ENCODE data around the gene CRB2.
A peak's percentile ranks its signal among the peaks of the same experiment; 100 is the strongest.

Gene CRB2

DNA sequence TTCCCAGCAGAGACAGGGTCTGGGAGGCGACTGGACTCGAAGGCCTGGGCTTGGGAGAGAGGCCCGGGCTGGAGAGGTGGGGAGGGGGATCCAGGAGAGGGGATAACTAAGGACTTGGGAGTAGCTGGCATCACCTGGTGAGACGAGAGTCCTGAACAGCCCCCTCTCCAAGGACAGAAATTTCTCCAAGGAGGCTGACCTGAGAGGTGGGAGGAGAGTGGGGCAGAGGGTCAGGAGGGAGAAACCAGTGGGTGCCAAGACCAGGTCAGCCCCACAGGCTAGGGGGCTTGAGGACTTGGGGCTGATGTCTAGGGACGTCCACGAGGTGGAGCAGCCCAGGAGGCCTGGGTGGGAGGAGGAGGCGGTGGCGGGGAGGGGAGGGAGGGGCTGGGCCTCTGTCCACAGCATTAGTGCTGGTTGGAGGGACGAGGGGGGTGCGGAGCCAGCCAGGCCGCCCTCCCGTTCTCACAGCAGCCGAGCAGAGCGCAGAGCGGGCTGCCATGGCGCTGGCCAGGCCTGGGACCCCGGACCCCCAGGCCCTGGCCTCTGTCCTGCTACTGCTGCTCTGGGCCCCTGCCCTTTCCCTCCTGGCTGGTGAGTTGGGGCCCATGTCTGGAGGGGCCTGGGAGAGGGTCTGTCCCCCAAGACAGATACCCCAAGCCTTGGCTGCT, at the start of gene CRB2:
Gene CRB2, plus strand, starts transcription at position 437 of the 671 bp plus-strand sequence. Its CDS starts 64 bp downstream, at position 501.
- DNase-seq, result no peak

DNA sequence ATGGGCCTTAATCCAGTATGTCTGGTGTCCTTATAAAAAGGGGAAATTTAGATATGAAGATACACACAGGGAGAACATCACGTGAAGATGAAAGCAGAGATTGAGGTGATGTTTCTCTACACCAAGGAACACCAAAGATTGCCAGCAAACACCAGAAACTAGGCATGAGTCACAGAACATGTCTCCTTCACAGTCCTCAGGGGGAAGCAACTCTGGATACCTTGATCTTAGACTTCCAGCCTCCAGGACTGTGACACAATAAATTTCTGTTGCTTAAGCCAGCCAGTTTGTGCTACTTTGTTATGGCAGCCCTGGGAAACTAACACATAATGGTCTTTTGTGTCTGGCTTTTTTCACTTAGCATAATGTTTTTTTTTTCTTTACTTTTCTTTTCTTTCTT, 46.4 kb upstream of the CRB2 start:
- DNase-seq, result no peak

DNA sequence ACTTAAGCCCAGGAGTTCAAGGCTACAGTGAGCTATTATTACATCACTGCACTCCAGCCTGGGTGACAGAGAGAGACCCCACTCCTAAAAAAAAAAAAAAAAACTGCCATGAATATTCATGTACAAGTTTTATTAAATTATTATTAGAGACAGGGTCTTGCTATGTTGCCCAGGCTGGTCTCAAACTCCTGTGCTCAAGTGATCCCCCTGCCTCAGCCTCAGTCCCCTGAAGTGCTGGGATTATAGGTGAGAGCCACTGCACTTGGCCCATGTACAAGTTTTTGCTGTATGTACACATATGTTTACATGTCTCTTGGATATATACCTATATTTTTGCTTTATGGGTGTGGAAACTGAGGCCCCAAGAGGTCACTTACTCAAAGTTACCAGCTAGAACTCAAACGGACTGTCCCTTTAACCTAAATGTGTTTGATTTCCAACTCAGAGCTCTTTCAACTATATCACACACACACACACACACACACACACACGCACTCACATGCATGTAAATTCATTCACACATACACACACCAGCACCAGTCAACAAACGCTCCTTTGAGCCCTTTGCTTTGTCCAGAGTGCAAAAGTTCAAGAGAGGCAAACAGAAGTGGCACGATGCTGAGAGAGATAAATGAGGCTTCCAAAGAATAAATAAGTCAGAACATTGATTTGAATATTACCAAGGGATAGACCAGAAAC, 45.3 kb upstream of the CRB2 start:
- DNase-seq, result no peak

DNA sequence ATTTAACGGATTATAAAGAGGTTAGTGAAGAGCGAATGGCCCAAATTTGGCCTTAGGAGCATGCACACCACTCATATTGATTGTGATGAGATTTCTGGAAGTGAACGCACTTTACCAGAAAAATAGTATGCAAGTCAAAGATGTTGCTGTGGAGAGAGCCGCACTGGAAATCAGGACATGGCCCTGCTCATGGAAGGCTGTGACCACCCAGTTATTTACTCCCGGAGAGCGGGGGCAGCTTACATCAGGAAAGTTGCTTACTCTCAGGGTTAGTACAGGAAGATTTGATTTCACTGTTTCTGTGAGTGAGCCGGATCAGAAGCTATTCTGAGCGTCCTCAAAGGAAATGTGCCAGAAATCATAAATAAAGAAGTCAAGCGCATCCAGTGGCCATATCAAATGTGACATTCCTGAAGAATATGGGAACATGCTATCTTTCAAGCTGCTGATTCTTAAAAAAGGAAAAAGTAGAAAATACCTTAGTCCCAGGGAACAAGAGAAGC, 44.7 kb upstream of the CRB2 start:
- no peak for DNase-seq

DNA sequence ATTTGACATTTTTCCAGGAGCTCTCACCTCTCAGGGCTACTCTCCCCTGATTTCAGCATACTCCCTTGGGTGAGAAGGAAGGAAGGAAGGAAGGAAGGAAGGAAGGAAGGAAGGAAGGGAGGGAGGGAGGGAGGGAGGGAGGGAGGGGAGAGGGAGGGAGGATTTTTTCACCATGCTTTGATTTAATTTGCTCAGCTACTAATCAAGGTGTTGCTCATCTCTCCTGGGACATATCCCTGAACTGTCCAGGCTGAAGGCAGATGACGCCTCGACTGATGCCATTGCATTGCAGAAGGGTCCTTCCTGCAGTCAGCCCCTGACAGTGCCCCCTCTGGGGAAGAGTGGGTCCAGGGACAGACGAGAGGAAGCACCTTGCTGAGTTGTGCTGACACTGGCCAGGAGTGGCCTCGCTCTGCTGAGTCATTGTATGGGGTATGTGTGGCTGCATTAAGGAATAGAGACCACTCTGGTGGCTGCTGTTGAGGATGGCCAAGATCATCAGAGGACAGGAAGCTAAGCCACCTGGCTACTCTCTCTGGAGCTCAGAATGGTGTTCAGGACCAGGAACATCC, 43.6 kb upstream of the CRB2 start:
- no peak for DNase-seq

DNA sequence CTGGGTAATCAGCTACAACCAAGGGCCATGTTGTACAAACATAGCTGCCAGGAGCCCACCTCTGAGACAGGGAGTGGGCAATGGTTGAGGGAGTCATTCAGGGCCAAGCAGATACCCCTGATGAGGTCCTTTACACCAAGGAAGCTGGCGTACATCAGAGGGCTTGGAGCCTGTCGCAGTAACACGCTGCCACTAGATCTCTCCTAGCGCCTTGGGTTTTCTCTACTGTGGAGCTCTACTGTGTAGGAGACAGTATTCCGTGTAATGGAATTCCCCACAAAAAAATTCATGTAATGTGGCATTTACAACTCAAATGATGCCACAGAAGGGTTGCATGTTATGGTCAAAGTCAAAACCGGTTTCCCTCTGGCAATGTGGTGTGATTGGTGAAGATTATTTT, 41.4 kb upstream of the CRB2 start:
- DNase-seq, result no peak

DNA sequence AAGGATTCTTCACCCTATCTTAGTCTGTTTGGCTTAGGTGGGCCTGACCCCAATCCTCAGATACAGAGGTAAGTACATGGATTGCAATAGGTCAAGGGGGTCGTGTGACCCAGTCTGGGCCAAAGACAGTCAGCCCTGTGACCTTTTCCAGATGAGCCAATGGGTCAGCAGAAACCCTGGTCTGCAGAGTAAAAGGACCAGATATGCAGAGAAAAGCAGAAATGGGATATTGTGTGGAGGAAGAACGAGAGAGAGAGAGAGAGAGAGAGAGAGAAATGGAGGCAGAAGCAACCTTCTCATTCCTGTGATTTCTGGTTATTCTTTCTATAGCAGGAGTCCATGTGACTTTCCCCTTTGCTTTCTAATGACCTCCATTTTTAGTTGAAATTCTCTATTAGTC, 40.4 kb upstream of the CRB2 start:
- DNase-seq, result no peak

DNA sequence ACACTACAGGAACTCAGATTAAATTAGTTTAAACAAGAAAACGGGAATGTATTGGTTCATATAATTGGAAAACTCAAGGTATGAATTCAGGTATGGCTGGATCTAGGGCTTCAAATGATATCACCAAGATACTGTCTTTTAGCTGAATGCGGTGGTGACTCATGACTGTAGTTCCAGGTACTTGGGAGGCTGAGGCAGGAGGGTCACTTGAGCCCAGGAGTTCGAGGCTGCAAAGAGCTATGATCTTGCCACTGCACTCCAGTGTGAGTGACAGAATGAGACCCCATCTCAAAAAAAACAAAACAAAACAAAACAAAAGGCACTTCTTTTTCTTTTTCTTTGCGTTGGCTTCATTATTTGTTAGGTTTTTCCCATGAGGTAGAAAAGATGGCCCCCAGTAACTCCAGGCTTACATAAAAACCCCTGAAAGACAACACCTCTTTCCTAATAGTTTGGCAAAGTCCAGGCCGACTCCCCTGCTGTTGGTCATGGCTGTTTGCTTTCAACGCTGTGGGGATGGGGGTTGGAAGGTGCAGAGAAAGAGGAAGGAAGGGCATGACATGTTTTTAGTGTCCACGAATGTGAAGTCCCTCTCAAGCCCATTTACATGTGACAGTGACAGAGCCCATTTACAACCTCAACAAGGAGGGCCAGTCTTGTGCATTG, 39.8 kb upstream of the CRB2 start:
- DNase-seq, result peak in 1 of 2 donors; percentile 53

DNA sequence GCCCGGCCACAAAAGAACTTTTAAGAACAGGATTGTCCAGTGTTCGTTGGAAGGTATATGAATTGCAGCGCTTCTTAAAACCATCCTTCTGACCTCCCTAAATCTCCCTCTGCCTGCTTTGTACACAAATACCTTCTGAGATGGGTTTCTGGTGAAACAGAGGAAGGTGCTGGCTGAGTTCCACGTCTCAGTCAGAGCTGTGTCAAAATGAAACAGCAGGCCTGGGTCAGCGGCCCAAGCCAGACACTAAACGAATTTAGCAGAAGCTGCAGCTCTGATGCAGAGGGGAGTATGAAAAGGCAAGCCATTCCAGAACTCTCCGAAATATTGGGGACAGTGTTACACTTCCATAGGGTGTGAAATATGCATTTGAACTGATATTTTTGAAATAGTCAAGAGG, 37.8 kb upstream of the CRB2 start:
- DNase-seq, result no peak

DNA sequence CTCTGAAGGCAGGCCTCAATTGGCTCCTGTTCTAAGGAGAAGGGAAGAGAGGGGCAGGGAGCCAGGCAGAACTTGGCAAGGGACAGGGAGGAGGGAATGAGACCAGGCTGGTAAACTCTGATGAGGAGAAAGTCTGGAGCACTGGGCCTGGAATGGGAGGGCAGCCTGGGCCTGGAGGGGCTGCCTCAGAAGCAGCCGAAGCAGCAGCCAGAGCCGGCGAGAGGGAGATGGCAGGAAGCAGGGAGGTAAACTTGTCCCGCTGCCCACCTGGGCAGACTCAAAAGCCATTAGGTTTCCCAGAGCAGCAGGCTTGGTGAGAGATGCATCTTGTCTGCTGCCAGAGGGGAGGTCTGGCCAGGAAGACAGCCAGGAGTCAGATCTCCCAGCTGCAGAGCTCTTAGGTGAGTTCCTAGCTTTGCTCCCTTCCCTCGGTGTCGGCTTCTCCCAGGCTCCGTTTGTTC, 37.0 kb upstream of the CRB2 start:
- DNase-seq, result no peak

DNA sequence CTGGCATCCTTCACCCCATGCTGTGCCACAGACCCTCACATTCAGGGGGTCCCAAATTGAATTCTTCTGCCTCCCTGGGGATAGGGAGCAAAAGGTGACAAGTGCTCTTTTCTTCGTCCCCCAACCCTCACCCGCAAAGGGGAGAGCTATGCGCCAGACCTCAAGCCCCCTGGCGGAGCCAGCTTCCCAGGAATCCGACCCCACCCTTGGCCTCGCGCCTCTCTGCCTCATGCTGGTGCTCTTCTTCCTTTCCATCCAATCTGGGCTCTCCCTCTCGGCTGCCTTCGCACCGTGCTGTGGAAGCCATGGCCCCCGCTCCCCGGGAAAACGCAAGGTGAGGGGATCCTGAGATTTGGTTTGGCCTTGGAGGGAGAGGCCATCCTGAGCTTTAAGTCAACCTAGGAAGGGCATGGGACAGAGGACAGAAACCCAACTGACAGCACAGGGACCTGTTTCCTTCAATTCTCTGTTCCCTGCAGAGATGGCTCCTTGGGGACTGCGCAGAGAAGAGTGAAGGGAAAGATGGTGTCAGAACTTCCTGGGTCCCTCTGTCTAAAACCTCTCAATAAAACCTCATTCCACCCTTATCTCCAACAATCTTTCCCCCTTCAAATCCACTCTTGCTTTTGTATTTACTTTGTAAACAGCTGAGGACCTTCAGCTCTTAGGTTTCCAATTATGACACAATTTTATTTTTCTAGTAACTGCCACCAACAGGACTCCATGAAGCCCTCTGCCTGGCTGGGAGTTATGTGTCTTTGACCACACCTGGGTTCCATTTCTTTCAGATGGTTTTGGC, 36.3 kb upstream of the CRB2 start:
- DNase-seq, result no peak

DNA sequence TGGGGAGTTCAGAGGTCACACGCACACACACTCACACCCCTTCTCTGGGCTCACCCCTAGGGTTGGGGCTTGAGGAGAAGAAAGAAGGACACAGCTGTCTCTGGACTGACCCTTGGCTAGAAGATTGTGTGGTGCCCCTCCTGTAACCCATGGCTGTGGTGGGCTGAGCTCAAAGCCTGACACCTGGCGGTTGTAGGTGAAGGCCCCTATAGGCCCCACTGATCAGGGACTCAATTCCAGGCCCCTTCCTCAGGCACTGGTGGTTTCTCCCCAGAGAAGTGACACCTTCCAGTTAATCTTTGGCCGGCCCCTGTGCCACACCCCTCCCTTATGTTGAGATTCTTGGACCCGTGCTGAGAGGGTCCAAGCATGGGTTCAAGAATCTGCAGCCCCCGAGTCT, 35.2 kb upstream of the CRB2 start:
- DNase-seq, result no peak

DNA sequence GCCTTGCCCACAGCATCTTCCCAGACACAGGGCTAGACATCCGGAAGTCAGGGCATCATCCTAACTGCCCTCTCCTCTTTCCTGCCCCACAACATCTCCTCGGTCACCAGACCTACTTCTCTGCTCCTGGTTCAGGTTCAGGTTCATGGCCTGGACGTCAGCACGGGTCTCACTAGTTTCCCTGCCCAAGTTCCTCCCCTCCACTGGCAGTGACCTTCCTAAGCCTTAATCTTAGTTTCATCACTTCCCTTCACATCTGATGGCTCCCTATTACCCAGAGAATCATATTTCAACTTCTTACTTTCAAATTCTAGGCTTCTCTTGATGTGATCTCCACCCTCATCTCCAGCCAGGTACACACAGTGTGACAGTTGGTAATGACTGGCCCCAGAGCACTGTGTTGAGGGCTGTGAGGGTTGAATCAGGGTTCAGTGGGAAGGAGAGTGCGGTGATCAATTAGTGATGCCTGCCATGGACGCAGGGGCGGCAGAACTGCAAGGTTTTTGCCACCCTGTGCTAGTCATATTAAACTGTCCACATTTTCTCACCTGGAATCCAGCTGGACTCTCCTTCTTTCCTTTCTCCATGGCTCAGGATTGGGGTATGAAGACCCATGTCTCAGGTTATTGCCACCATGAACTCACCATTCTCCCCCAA, 34.3 kb upstream of the CRB2 start:
- no peak for DNase-seq

DNA sequence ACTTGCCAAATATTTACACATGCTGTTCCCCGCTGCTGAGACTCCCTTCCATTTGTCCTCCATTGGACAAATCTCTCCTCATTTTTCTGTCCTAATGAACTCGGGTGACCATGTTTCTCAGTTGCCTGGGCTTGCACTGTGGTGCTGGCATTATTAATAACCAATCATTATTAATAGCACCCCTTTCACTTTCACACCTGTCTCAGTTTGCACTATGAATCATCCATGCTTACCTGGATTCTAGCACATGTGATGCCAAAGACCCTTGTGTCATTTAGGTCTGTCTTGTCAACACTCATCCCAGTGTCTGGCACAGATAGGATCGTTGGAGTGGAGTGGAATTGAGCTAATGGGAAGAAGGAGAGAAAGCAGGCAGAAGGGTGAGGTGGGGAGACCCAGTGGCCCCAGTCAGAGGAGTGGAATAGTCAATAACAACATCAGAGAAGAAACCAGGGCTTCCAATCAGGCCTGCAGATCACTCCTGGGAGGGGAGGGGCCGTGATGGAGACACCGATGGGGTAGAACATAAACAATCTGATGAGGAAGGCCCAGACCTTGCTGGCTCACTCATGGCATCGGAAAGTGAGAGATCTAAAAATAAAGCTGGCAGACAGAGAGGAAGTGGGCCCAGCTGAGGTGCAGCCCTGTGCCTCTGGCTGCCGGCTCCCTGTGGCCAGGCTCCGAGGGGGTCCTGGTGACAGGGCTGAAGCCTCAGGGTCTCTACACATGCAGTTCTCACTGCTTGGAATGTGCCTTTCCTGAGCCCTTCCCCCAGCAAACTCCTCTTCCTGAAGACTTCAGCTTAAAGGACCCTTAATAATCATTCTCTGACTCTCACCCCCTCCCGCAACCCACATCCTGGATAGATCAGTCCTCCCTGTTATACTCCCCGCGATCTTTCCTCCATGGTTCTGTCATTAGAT, 33.5 kb upstream of the CRB2 start:
- DNase-seq, result peak in 1 of 2 donors; percentile 94

DNA sequence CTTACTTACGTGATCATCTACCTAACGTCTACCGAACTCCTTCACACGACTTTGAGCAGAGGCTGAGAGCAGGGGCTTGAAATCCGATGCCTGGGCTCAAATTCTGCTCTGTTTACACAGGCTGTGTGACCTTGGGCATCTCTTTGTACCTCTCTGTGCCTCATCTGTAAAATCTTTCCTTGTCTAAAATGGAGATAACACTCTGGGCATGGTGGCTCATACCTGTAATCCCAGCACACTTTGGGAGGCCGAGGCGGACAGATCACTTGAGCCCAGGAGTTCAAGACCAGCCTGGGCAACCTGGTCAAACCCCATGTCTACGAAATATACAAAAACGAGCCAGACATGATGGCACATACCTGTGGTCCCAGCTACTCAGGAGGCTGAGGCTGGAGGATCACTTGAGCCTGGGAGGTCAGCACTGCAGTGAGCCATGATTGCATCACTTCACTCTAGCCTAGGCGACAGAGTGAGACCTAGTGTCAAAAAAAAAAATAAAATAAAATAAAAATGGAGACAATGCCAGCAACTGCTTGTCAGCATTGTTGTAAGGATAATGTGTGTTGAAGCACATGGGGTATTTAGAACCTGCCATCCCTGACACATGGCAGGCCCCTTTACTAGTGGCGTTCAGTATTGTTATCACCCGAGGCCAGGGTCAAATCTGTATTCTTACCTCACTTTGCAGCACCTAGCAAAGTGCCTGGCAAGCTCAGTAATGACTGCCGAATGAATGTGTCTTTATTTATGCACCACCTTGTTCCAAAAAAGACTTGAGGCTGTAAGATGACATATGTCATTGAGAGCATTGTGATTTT, 32.6 kb upstream of the CRB2 start:
- DNase-seq, result no peak

DNA sequence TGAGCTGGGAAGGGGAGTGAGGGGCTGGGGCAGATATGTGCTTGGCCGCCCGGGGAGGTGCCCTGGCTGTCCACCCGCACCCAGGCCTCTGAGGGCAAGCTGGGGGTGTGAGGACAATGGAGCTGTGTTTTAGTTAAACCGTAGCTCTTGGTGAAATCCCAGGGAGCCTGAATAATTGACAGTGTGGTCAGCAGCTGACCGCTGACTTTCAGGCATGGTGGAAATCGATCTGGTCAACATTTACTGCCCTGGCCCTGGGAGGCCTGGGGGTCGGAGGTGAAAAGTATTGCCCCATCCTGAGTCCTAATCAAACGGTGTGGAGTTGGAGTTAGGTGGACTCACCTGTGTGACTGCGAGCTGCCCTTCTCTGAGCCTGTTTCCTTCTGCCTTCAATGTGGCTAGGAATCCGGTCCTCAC, 31.2 kb upstream of the CRB2 start:
- no peak for DNase-seq

DNA sequence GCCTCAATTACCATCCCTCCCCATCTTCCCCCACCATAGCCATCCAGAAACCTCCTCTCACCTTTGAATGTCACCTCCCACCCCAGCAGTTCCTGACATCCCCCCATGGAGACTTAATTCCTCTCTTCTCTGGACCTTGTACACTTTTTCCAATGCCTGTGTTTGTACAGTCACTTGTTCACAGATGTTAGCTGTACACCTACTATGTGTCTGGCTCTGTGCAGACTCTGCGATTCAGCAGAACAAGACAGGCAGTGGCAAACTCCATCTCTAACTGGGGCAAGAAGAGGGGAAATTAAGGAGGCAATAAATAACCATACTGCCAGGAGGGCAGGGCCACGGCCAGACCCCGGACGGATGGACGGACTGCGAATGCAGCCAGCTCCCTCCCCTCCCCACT, 29.8 kb upstream of the CRB2 start:
- DNase-seq, result no peak

DNA sequence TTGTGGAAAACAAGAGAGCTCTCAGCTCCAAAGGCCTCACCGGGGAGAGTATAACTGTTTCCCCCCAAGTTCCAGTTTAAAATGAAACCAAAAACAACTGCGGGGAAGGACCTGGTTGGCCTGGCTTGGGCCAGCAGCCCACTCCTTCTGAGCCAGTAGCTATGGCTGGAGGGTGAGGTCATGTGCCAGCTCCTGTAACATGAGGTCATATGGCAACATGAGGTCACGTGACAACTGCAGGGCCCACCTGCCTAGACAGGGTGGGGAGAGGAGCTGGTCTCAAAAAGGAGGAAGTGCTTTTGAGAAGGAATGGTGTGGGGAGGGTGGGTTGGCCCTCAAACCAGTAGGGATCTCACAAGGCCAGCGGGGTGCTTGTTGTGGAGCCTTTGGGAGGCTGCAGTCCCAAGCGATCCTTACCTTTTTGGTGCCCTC, 29.3 kb upstream of the CRB2 start:
- peak in 1 of 2 donors; percentile 83 for DNase-seq

DNA sequence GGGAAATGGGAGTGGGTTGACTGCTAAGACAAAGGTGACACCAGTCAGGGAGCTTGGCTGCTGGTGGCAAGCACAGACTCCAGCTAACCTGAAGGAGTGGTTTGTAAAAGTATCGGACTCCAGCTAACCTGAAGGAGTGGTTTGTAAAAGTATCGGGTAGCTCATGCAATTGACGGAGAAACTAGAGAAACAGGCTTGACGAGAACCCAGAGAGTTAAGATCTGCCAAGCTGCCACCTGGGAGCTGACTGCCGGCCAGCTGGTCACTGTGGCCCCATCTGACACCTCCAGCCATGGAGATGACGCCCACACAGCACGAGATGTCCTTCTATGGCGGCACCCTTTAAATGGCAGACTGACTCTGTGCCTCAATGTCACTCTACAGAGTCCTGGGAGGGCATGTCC, 28.3 kb upstream of the CRB2 start:
- DNase-seq, result no peak
